ENCODE results near the gene PGAM2.
"Not testable (repeated sequence)": the region's sequence is repeated elsewhere in the genome, so short reads cannot be mapped to it uniquely, and the experiment has no call there.

The PGAM2 gene

GRCh38 chr7:44018857-44019807, 46.2 kb downstream of the PGAM2 start:
- peak; percentile 96 for DNase-seq

- not testable (repeated sequence) for DNase-seq
Observed at GRCh38 chr7:44015090-44015489, 50.3 kb downstream of the PGAM2 start.
